PFSK-1 (cell line): ENCODE results near the gene PDE8A.

Experiments
- FOXP2 ChIP-seq: optimal IDR thresholded peaks from 2 replicates; pipeline ENCODE3; 2011; ENCODE audit warnings: borderline replicate concordance, control low read depth, inconsistent platforms; ENCODE audit not compliant: insufficient read depth; ENCODE audit errors: extremely low read length, extremely low read depth
- POLR2AphosphoS5 ChIP-seq: IDR thresholded peaks from 2 replicates; pipeline ENCODE4 v1.6.1; 2012; ENCODE audit warnings: low read depth, mild to moderate bottlenecking, control low read depth, low read length, moderate library complexity
- SIN3A ChIP-seq: IDR thresholded peaks from 2 replicates; pipeline ENCODE4 v1.6.1; 2012; ENCODE audit warnings: mild to moderate bottlenecking, low read length, moderate library complexity, borderline replicate concordance; ENCODE audit not compliant: insufficient read depth
- TAF1 ChIP-seq: IDR thresholded peaks from 2 replicates; pipeline ENCODE4 v1.6.1; 2012; ENCODE audit warnings: low read length, control low read depth, borderline replicate concordance; ENCODE audit not compliant: insufficient read depth

- TF ChIP-seq POLR2AphosphoS5 (no peak), TAF1 (no peak), SIN3A (no peak), FOXP2 (no peak)
These were observed 32.1 kb downstream of the PDE8A start for GRCh38 chr15:85013785-85014184.
